A673 (cell line): ENCODE data around the gene KCTD18. TPM values are rescaled to one million over a fixed set of nuclear protein-coding genes. Genes with fewer than 3 reads are reported as not detected.

Experiments used
- BruUV-seq: library from RNA; stranded (reverse); fragments of 400-500 nt; replicated peaks from 2 replicates; lab custom pipeline; 2021; lab: Mats Ljungman, UMichigan
- CTCF ChIA-PET: fragments of 300-600 bp; sonication (Branson Sonifier 250); formaldehyde crosslinking; loops from one replicate; lab custom pipeline; 2022; ENCODE audit warnings: antibody characterized with exemption; lab: Charles Lee
- POLR2A ChIA-PET: fragments of 300-600 bp; sonication (Branson Sonifier 250); formaldehyde crosslinking; loops from one replicate; lab custom pipeline; 2022; ENCODE audit warnings: antibody characterized with exemption; ENCODE audit not compliant: low non-redundant PET; lab: Charles Lee
- DNase-seq: peaks from one replicate; pipeline ENCODE4 v3.0.0-alpha.2; 2015; ENCODE audit warnings: low spot score
- H3K27ac ChIP-seq: fragments of 200-600 bp; sonication (generic); 2 replicates; pipeline ENCODE4 v1.5.1; 2016; ENCODE audit warnings: mixed run types, low read depth, mild to moderate bottlenecking, mixed read lengths, antibody characterized with exemption, low read length; ENCODE audit not compliant: poor library complexity, severe bottlenecking
- H3K27me3 ChIP-seq: fragments of 200-600 bp; sonication (generic); replicated peaks from 2 replicates; pipeline ENCODE4 v1.6.1; 2017; ENCODE audit warnings: mixed run types, low read depth, mild to moderate bottlenecking, mixed read lengths, antibody characterized with exemption, low read length; ENCODE audit not compliant: insufficient read depth, poor library complexity
- H3K36me3 ChIP-seq: fragments of 200-600 bp; sonication (generic); 2 replicates; pipeline ENCODE4 v1.6.1; 2016; ENCODE audit warnings: mixed run types, mild to moderate bottlenecking, mixed read lengths, antibody characterized with exemption, low read length; ENCODE audit not compliant: insufficient read depth, poor library complexity, severe bottlenecking
- H3K4me1 ChIP-seq: fragments of 200-600 bp; sonication (generic); 2 replicates; pipeline ENCODE4 v1.6.1; 2017; ENCODE audit warnings: mixed run types, mild to moderate bottlenecking, mixed read lengths, antibody characterized with exemption, low read length; ENCODE audit not compliant: insufficient read depth, poor library complexity, severe bottlenecking
- H3K4me3 ChIP-seq: fragments of 200-600 bp; sonication (generic); 2 replicates; pipeline ENCODE4 v1.5.1; 2016; ENCODE audit warnings: low read depth, mixed run types, mild to moderate bottlenecking, mixed read lengths, low read length; ENCODE audit not compliant: poor library complexity, severe bottlenecking
- H3K9me3 ChIP-seq: fragments of 200-600 bp; sonication (generic); 2 replicates; pipeline ENCODE4 v1.6.1; 2016; ENCODE audit warnings: mixed run types, low read depth, mild to moderate bottlenecking, mixed read lengths, antibody characterized with exemption, low read length; ENCODE audit not compliant: poor library complexity, severe bottlenecking
- EZH2 ChIP-seq: fragments of 200-600 bp; sonication (generic); IDR thresholded peaks from 2 replicates; pipeline ENCODE4 v1.6.1; 2017; ENCODE audit warnings: borderline replicate concordance, low read depth, mild to moderate bottlenecking, mixed read lengths, antibody characterized with exemption, low read length; ENCODE audit not compliant: poor library complexity, severe bottlenecking
- intact Hi-C: fragments of 100-400 bp; cut with micrococcal nuclease; formaldehyde crosslinking; loops from one replicate; pipeline ENCODE4 v1.10.0; 2022; ENCODE audit not compliant: unreplicated experiment
- total RNA-seq: library from RNA; stranded (reverse); gene quantifications from 2 replicates; pipeline ENCODE4 v1.2.3, GENCODE V29; 2021
- TF ChIP-seq, protein P1 (sequence below): fragments of 300-800, 200-600 bp; sonication (generic); conservative IDR thresholded peaks from 2 replicates; pipeline ENCODE4 v1.5.1; 2017; ENCODE audit warnings: low read depth, mild to moderate bottlenecking, antibody characterized with exemption, low read length, moderate library complexity, mixed read lengths

KCTD18 gene
- total RNA-seq, 1 experiment from 2014 or later, result 12.2 TPM

DNA sequence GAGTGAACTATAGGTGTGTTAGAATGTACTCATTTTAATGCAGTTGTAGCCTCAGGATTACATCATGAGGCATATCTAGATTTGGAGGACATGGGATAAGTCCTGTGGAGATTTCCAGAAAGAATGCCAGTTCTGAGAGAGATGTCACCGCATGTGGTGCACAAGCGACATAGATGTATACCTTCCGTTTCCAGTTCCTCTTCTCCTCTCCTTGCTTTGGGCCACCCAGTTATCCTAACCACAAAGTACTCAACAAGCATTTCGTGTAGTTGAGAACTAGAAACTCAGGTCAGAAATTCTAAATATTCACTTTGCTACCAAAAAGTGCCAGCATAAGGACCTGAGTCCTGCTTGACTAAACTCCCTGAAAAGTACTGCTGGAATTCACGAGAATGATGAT, 66.5 kb downstream of the KCTD18 start:
- ChIA-PET CTCF (no interaction called here), POLR2A (no interaction called here)
- Histone ChIP-seq H3K27ac (no peak overlapping the region), H3K4me3 (no peak overlapping the region), H3K4me1 (no peaks in the 10 kb centered on the region), H3K9me3 (no peaks in the 10 kb centered on the region), H3K36me3 (no peaks in the 10 kb centered on the region), H3K27me3 (no peaks in the 10 kb centered on the region)
- TF ChIP-seq, protein P1, sequence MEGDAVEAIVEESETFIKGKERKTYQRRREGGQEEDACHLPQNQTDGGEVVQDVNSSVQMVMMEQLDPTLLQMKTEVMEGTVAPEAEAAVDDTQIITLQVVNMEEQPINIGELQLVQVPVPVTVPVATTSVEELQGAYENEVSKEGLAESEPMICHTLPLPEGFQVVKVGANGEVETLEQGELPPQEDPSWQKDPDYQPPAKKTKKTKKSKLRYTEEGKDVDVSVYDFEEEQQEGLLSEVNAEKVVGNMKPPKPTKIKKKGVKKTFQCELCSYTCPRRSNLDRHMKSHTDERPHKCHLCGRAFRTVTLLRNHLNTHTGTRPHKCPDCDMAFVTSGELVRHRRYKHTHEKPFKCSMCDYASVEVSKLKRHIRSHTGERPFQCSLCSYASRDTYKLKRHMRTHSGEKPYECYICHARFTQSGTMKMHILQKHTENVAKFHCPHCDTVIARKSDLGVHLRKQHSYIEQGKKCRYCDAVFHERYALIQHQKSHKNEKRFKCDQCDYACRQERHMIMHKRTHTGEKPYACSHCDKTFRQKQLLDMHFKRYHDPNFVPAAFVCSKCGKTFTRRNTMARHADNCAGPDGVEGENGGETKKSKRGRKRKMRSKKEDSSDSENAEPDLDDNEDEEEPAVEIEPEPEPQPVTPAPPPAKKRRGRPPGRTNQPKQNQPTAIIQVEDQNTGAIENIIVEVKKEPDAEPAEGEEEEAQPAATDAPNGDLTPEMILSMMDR, result no peak
- TF ChIP-seq EZH2, result no peak
- BruUV-seq, result no TSS peak
- intact Hi-C loops, result no loop called here
- DNase-seq, result no peak

DNA sequence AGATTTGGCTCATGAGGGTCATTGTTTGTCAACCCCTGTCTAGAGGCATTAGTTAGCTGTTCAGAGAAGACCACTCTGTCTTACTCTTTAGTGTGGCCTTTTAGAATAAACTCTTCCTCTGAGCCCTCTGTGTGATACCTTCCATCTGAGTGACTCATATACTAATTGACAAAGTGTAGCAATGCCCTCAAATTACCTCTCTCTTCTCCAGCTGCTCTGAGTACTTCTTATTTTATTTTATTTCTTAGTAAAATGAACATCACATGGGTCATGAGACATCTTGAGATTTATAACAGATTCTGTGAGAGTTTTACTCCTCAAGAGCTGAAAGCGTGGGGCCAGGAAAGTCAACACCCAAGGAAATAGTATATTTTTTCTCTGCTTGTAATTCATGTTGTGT, 67.4 kb downstream of the KCTD18 start:
- Histone ChIP-seq H3K4me3 (no peak overlapping the region), H3K27me3 (no peaks in the 10 kb centered on the region), H3K9me3 (no peaks in the 10 kb centered on the region), H3K36me3 (no peaks in the 10 kb centered on the region), H3K27ac (no peak overlapping the region), H3K4me1 (no peaks in the 10 kb centered on the region)
- peak; percentile 7 for DNase-seq
- intact Hi-C loops, result no loop called here
- TF ChIP-seq, protein P1, result no peak
- TF ChIP-seq EZH2, result no peak
- ChIA-PET POLR2A (no interaction called here), CTCF (no interaction called here)
- no TSS peak for BruUV-seq

DNA sequence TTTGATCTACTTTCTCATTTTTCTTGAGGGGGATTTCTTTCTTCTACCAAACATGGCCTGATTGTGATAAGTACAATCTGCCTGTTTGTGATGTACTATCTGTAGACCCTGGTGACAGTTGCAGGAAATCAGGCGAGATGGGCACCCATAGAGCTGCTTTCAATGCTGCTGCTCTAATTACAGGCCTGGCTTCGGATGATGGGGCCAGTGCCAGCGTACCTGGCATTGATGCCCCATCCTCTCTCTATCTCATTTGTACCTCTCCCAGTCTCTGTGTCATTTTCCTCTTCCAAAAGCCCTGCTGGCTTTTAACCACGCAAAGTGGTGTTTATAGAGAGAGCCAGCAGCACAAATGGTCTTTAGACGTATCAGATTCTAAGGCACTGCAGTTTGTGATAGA, 69.9 kb downstream of the KCTD18 start:
- CTCF ChIA-PET, result no interaction called here
- Histone ChIP-seq H3K27ac (no peak overlapping the region), H3K27me3 (no peaks in the 10 kb centered on the region), H3K4me3 (no peak overlapping the region), H3K4me1 (no peaks in the 10 kb centered on the region), H3K36me3 (no peaks in the 10 kb centered on the region), H3K9me3 (no peaks in the 10 kb centered on the region)
- intact Hi-C loops, result no loop called here
- TF ChIP-seq, protein P1, result no peak
- TF ChIP-seq EZH2, result no peak
- POLR2A ChIA-PET, result no interaction called here
- no peak for DNase-seq
- BruUV-seq, result no TSS peak

Other genes starting within 250 kb of the KCTD18 start
- gene SPATS2L, start 203.4 kb downstream of the KCTD18 start, total RNA-seq, result 10.0 and 13.7 TPM in 2 replicates
- 35.2 and 37.3 TPM in 2 replicates for gene SGO2, start 16.1 kb upstream of the KCTD18 start, total RNA-seq
- gene AOX1, start 75.9 kb upstream of the KCTD18 start, total RNA-seq, result 2.4 and 3.1 TPM in 2 replicates